ENCODE results near the gene OGDH. TPM values are rescaled to one million over a fixed set of nuclear protein-coding genes. Genes with fewer than 3 reads are reported as not detected.

OGDH gene
- total and polyA plus RNA-seq, 3 experiments from 2014 or later, result 58.3 to 93.8 (median 92.8) TPM

GRCh38 chr7:44572771-44573170 is 33.7 kb upstream of the OGDH start:
- Mint-ChIP-seq H3K27ac (peak overlapping the region; percentile 47 to 99 (median 98)), H3K4me3 (peak overlapping the region; percentile 92 to 98 (median 96)), H3K27me3 (no peaks in the 10 kb centered on the region), H3K9me3 (no peaks in the 10 kb centered on the region), H3K36me3 (peaks cover 10 to 81% (median 16%) of the 10 kb centered on the region in 3 donors), H3K4me1 (peaks cover 39 to 50% (median 43%) of the 10 kb centered on the region in 3 donors)
- Histone ChIP-seq H3K4me1 (ENCODE audit: insufficient read depth, low read length) (peaks cover 25% of the 10 kb centered on the region), H3K4me3 (ENCODE audit: low read length) (peak overlapping the region; percentile 87), H3K27ac (ENCODE audit: low read depth, low read length) (peak overlapping the region; percentile 93), H3K27me3 (ENCODE audit: insufficient read depth, low read length, poor library complexity, severe bottlenecking) (no peaks in the 10 kb centered on the region), H3K36me3 (ENCODE audit: insufficient read depth, low read length) (peaks cover 53% of the 10 kb centered on the region), H3K9me3 (ENCODE audit: low read length) (no peaks in the 10 kb centered on the region)
- ChIA-PET POLR2A (interaction anchor here (0.5 to 2.8 kb wide), 9 partner anchors 8 to 435 kb away, joined by 3 to 19 read pairs (median 5); partner anchors contain the start of genes H2AZ2, NUDCD3, TMED4 and ZMIZ2), CTCF (interaction anchor here (1.3 to 5.9 kb wide), 4 partner anchors 8 to 284 kb away, joined by 3 to 34 read pairs (median 6); partner anchors contain the start of genes H2AZ2 and TMED4)
- no peak for DNase-seq

GRCh38 chr7:44573464-44574286 is 32.8 kb upstream of the OGDH start, which contains the start of gene DDX56:
DDX56 (minus strand) TSS chr7:44573908; CDS start chr7:44573895, 13 bp downstream.
- peak within 1 kb of the TSS; percentile 87 for H3K4me3 ChIP-seq (ENCODE audit: low read length)
- Mint-ChIP-seq H3K27me3 (no peaks in the 10 kb centered on the region), H3K4me1 (peaks cover 39 to 53% (median 43%) of the 10 kb centered on the region in 3 donors), H3K36me3 (peaks cover 10 to 81% (median 15%) of the 10 kb centered on the region in 3 donors), H3K4me3 (peak within 1 kb of the TSS; percentile 92 to 98 (median 96)), H3K27ac (peak within 1 kb of the TSS; percentile 95 to 99 (median 99)), H3K9me3 (no peaks in the 10 kb centered on the region)
- no peaks in the 10 kb centered on the region for H3K9me3 ChIP-seq (ENCODE audit: low read length)
- no peaks in the 10 kb centered on the region for H3K27me3 ChIP-seq (ENCODE audit: insufficient read depth, low read length, poor library complexity, severe bottlenecking)
- POLR2A ChIA-PET, result interaction anchor here (0.5 to 2.8 kb wide), 14 partner anchors 8 to 677 kb away, joined by 3 to 19 read pairs (median 5); partner anchors contain the start of genes CCM2, H2AZ2, NUDCD3 and OGDH
- H3K4me1 ChIP-seq (ENCODE audit: insufficient read depth, low read length), result peaks cover 25% of the 10 kb centered on the region
- CTCF ChIA-PET, result interaction anchor here (1.2 to 5.9 kb wide), 5 partner anchors 8 to 283 kb away, joined by 3 to 34 read pairs (median 4); partner anchors contain the start of gene TMED4
- H3K27ac ChIP-seq (ENCODE audit: low read depth, low read length), result peak within 1 kb of the TSS; percentile 93
- peak; percentile 86 to 95 (median 89) for DNase-seq
- H3K36me3 ChIP-seq (ENCODE audit: insufficient read depth, low read length), result peaks cover 51% of the 10 kb centered on the region

GRCh38 chr7:44574287-44574872 is 32.0 kb upstream of the OGDH start:
- Histone ChIP-seq H3K36me3 (ENCODE audit: insufficient read depth, low read length) (peaks cover 51% of the 10 kb centered on the region), H3K4me1 (ENCODE audit: insufficient read depth, low read length) (peaks cover 25% of the 10 kb centered on the region), H3K27ac (ENCODE audit: low read depth, low read length) (peak overlapping the region; percentile 93), H3K27me3 (ENCODE audit: insufficient read depth, low read length, poor library complexity, severe bottlenecking) (no peaks in the 10 kb centered on the region), H3K4me3 (ENCODE audit: low read length) (peak overlapping the region; percentile 87), H3K9me3 (ENCODE audit: low read length) (no peaks in the 10 kb centered on the region)
- ChIA-PET CTCF (interaction anchor here (1.2 to 5.9 kb wide), 3 partner anchors 10 to 272 kb away, joined by 3 to 34 read pairs (median 4); no protein-coding TSS in a partner anchor), POLR2A (interaction anchor here (0.6 to 2.8 kb wide), 12 partner anchors 8 to 678 kb away, joined by 4 to 19 read pairs (median 6); partner anchors contain the start of genes CCM2, H2AZ2, NUDCD3 and OGDH)
- peak overlapping the region; percentile 92 to 98 (median 96) for H3K4me3 Mint-ChIP-seq
- no peaks in the 10 kb centered on the region for H3K27me3 Mint-ChIP-seq
- peak in 1 of 5 donors; percentile 4 for DNase-seq
- H3K36me3 Mint-ChIP-seq, result peaks cover 9 to 80% (median 16%) of the 10 kb centered on the region in 3 donors
- peaks cover 40 to 60% (median 49%) of the 10 kb centered on the region in 3 donors for H3K4me1 Mint-ChIP-seq
- peak overlapping the region; percentile 95 to 99 (median 99) for H3K27ac Mint-ChIP-seq
- H3K9me3 Mint-ChIP-seq, result no peaks in the 10 kb centered on the region

- H3K4me1 Mint-ChIP-seq, result peaks cover 45 to 63% (median 55%) of the 10 kb centered on the region in 3 donors
- no peak overlapping the region for H3K4me3 ChIP-seq (ENCODE audit: low read length)
- no peaks in the 10 kb centered on the region for H3K27me3 Mint-ChIP-seq
- peaks cover 26% of the 10 kb centered on the region for H3K4me1 ChIP-seq (ENCODE audit: insufficient read depth, low read length)
- H3K36me3 Mint-ChIP-seq, result peaks cover 8 to 80% (median 15%) of the 10 kb centered on the region in 3 donors
- POLR2A ChIA-PET, result interaction anchor here (1.8 kb wide), 1 partner anchor 9 kb away, joined by 5 read pairs; no protein-coding TSS in a partner anchor
- no peak for DNase-seq
- peak overlapping the region in 6 of 7 donors; percentile 92 to 97 (median 96) for H3K4me3 Mint-ChIP-seq
- H3K9me3 ChIP-seq (ENCODE audit: low read length), result no peaks in the 10 kb centered on the region
- H3K27ac ChIP-seq (ENCODE audit: low read depth, low read length), result peak overlapping the region; percentile 0
- peaks cover 51% of the 10 kb centered on the region for H3K36me3 ChIP-seq (ENCODE audit: insufficient read depth, low read length)
- CTCF ChIA-PET, result interaction anchor here (1.5 to 5.9 kb wide), 2 partner anchors 10 to 271 kb away, joined by 4 to 34 read pairs; no protein-coding TSS in a partner anchor
- no peaks in the 10 kb centered on the region for H3K27me3 ChIP-seq (ENCODE audit: insufficient read depth, low read length, poor library complexity, severe bottlenecking)
- peak overlapping the region; percentile 95 to 99 (median 99) for H3K27ac Mint-ChIP-seq
- no peaks in the 10 kb centered on the region for H3K9me3 Mint-ChIP-seq
Measured at GRCh38 chr7:44575054-44575453, 31.4 kb upstream of the OGDH start.

GRCh38 chr7:44576228-44576627 is 30.2 kb upstream of the OGDH start:
- Histone ChIP-seq H3K4me3 (ENCODE audit: low read length) (no peak overlapping the region), H3K27ac (ENCODE audit: low read depth, low read length) (no peak overlapping the region), H3K36me3 (ENCODE audit: insufficient read depth, low read length) (peaks cover 47% of the 10 kb centered on the region), H3K9me3 (ENCODE audit: low read length) (no peaks in the 10 kb centered on the region), H3K4me1 (ENCODE audit: insufficient read depth, low read length) (peaks cover 38% of the 10 kb centered on the region), H3K27me3 (ENCODE audit: insufficient read depth, low read length, poor library complexity, severe bottlenecking) (no peaks in the 10 kb centered on the region)
- H3K27ac Mint-ChIP-seq, result peak overlapping the region in 7 of 8 donors; percentile 33 to 95 (median 55)
- peaks cover 8 to 78% (median 18%) of the 10 kb centered on the region in 3 donors for H3K36me3 Mint-ChIP-seq
- H3K4me3 Mint-ChIP-seq, result peak overlapping the region in 4 of 7 donors; percentile 58 to 74 (median 62)
- H3K9me3 Mint-ChIP-seq, result no peaks in the 10 kb centered on the region
- ChIA-PET POLR2A (interaction anchor here (0.6 to 1.2 kb wide), 2 partner anchors 27 to 272 kb away, joined by 4 to 15 read pairs; no protein-coding TSS in a partner anchor), CTCF (interaction anchor here (1.0 to 5.9 kb wide), 2 partner anchors 11 to 281 kb away, joined by 3 to 34 read pairs; no protein-coding TSS in a partner anchor)
- no peaks in the 10 kb centered on the region for H3K27me3 Mint-ChIP-seq
- H3K4me1 Mint-ChIP-seq, result peaks cover 49 to 75% (median 65%) of the 10 kb centered on the region in 3 donors
- no peak for DNase-seq

- Histone ChIP-seq H3K4me3 (ENCODE audit: low read length) (peak overlapping the region; percentile 85), H3K4me1 (ENCODE audit: insufficient read depth, low read length) (peaks cover 21% of the 10 kb centered on the region), H3K36me3 (ENCODE audit: insufficient read depth, low read length) (peaks cover 28% of the 10 kb centered on the region), H3K27ac (ENCODE audit: low read depth, low read length) (peak overlapping the region; percentile 99), H3K9me3 (ENCODE audit: low read length) (no peaks in the 10 kb centered on the region), H3K27me3 (ENCODE audit: insufficient read depth, low read length, poor library complexity, severe bottlenecking) (no peaks in the 10 kb centered on the region)
- POLR2A ChIA-PET, result interaction anchor here (0.6 to 3.0 kb wide), 13 partner anchors 8 to 304 kb away, joined by 3 to 40 read pairs (median 6); partner anchors contain the start of genes DDX56, H2AZ2, OGDH and PPIA
- peaks cover 0 to 3% of the 10 kb centered on the region in 2 donors for H3K27me3 Mint-ChIP-seq
- H3K36me3 Mint-ChIP-seq, result peaks cover 4 to 48% (median 15%) of the 10 kb centered on the region in 3 donors
- CTCF ChIA-PET, result interaction anchor here (1.0 to 3.6 kb wide), 9 partner anchors 8 to 303 kb away, joined by 3 to 18 read pairs (median 4); partner anchors contain the start of genes DDX56 and H2AZ2
- peak; percentile 35 to 69 (median 54) for DNase-seq
- H3K4me1 Mint-ChIP-seq, result peaks cover 20 to 50% (median 35%) of the 10 kb centered on the region in 3 donors
- peaks cover 0 to 3% (median 0%) of the 10 kb centered on the region in 5 donors for H3K9me3 Mint-ChIP-seq
- H3K27ac Mint-ChIP-seq, result peak overlapping the region; percentile 96 to 98 (median 97)
- peak overlapping the region; percentile 86 to 96 (median 90) for H3K4me3 Mint-ChIP-seq
Measured at GRCh38 chr7:44580945-44581878, 25.2 kb upstream of the OGDH start.
